Right atrium auricular region (tissue), 2 donors: ENCODE data around the gene NSD1. TPM values are rescaled to one million over a fixed set of nuclear protein-coding genes. Genes with fewer than 3 reads are reported as not detected.

Source experiments
- DNase-seq: peaks from one replicate; pipeline ENCODE4 v3.0.0-alpha.2; 2019; ENCODE audit warnings: low spot score
- H3K27ac ChIP-seq, 2 donors: fragments of 200-600 bp; sonication (generic); 1 replicate in 1 of 2; 2 replicates in 1 of 2; pipeline ENCODE4 v1.5.1; 2016 to 2019
- H3K27me3 ChIP-seq, 2 donors: fragments of 200-600 bp; sonication (generic); one replicate each; pipeline versions ENCODE4 v1.5.1 to v1.6.0; 2017 to 2019
- H3K36me3 ChIP-seq: fragments of 200-600 bp; sonication (generic); one replicate; pipeline ENCODE4 v1.5.1; 2016
- H3K4me1 ChIP-seq, 2 donors: fragments of 200-600 bp; sonication (generic); one replicate each; pipeline versions ENCODE4 v1.5.1 to v1.6.0; 2017 to 2019
- H3K4me3 ChIP-seq, 2 donors: fragments of 200-600 bp; sonication (generic); 1 replicate in 1 of 2; 2 replicates in 1 of 2; pipeline ENCODE4 v1.5.1; 2017 to 2019; ENCODE audit warnings: mild to moderate bottlenecking in 1 of 2, moderate library complexity in 1 of 2
- H3K9me3 ChIP-seq, 2 donors: fragments of 200-600 bp; sonication (generic); one replicate each; pipeline ENCODE4 v1.5.1; 2019
- CTCF ChIP-seq, 2 donors: fragments of 200-600 bp; sonication (generic); IDR thresholded peaks; one replicate each; pipeline ENCODE4 v1.5.1; 2019; ENCODE audit warnings: antibody characterized with exemption in 2 of 2
- total RNA-seq, 2 donors: library from RNA; depleted of rRNA; stranded (reverse); fragments of >200 nt; gene quantifications; one replicate each; pipeline ENCODE4 v1.1.0, GENCODE V29; 2016

The NSD1 gene
- total RNA-seq, 2 donors from 2014 or later, result 25.4 to 26.7 TPM

- no peak for TF ChIP-seq CTCF (IDR thresholded peaks at IDR 0.05)
- no peak for DNase-seq
- H3K27me3 ChIP-seq, result no peaks in the 10 kb centered on the region
- H3K4me3 ChIP-seq, result peak overlapping the region; percentile 74 to 76
- H3K36me3 ChIP-seq, result peaks cover 29% of the 10 kb centered on the region
- H3K27ac ChIP-seq, result peak overlapping the region; percentile 91 to 96
- peaks cover 0 to 46% of the 10 kb centered on the region in 2 donors for H3K4me1 ChIP-seq
- H3K9me3 ChIP-seq, result no peaks in the 10 kb centered on the region
Observed at GRCh38 chr5:177134697-177135225, 1.2 kb downstream of the NSD1 start.

- H3K27ac ChIP-seq, result no peak overlapping the region
- DNase-seq, result no peak
- peaks cover 35% of the 10 kb centered on the region for H3K36me3 ChIP-seq
- H3K27me3 ChIP-seq, result no peaks in the 10 kb centered on the region
- no peaks in the 10 kb centered on the region for H3K9me3 ChIP-seq
- no peak overlapping the region for H3K4me3 ChIP-seq
- H3K4me1 ChIP-seq, result peaks cover 0 to 51% of the 10 kb centered on the region in 2 donors
- TF ChIP-seq CTCF (IDR thresholded peaks at IDR 0.05), result no peak
Observed at GRCh38 chr5:177140312-177140711, 6.7 kb downstream of the NSD1 start.

- Histone ChIP-seq H3K36me3 (peaks cover 28% of the 10 kb centered on the region), H3K27ac (peak overlapping the region in 1 of 2 donors; percentile 15), H3K4me1 (peaks cover 0 to 39% of the 10 kb centered on the region in 2 donors), H3K9me3 (no peaks in the 10 kb centered on the region), H3K4me3 (no peak overlapping the region), H3K27me3 (no peaks in the 10 kb centered on the region)
- TF ChIP-seq CTCF (IDR thresholded peaks at IDR 0.05), result no peak
- DNase-seq, result no peak
Observed at GRCh38 chr5:177141496-177141895, 7.9 kb downstream of the NSD1 start.

GRCh38 chr5:177142098-177142611 lies 8.6 kb downstream of the NSD1 start:
- Histone ChIP-seq H3K9me3 (no peaks in the 10 kb centered on the region), H3K36me3 (peaks cover 21% of the 10 kb centered on the region), H3K4me1 (peaks cover 0 to 32% of the 10 kb centered on the region in 2 donors), H3K27ac (peak overlapping the region in 1 of 2 donors; percentile 15), H3K27me3 (no peaks in the 10 kb centered on the region), H3K4me3 (no peak overlapping the region)
- no peak for TF ChIP-seq CTCF (IDR thresholded peaks at IDR 0.05)
- no peak for DNase-seq

- Histone ChIP-seq H3K27me3 (no peaks in the 10 kb centered on the region), H3K4me1 (peaks cover 0 to 26% of the 10 kb centered on the region in 2 donors), H3K4me3 (no peak overlapping the region), H3K9me3 (no peaks in the 10 kb centered on the region), H3K27ac (peak overlapping the region in 1 of 2 donors; percentile 6), H3K36me3 (peaks cover 21% of the 10 kb centered on the region)
- DNase-seq, result no peak
- TF ChIP-seq CTCF (IDR thresholded peaks at IDR 0.05), result no peak
Observed at GRCh38 chr5:177142778-177143177, 9.2 kb downstream of the NSD1 start.
